ENCODE data around the gene EXOSC3.

Gene EXOSC3

GRCh38 chr9:37732086-37732741 lies 52.6 kb downstream of the EXOSC3 start:
- peak; percentile 99 for DNase-seq

- no peak for DNase-seq
These were observed 54.0 kb downstream of the EXOSC3 start for GRCh38 chr9:37730839-37731238.

GRCh38 chr9:37730256-37730655 lies 54.6 kb downstream of the EXOSC3 start:
- no peak for DNase-seq

All from NCI-H1694 treated with DMSO at 0.1 percent for 48 hours (cell line).